IPS DF 4.7 (cell line): ENCODE data around the gene SHKBP1.

Source experiments
- DNase-seq: peaks from one replicate; pipeline ENCODE4 v3.0.0-alpha.2; 2013; ENCODE audit warnings: low spot score; ENCODE audit errors: extremely low read depth

SHKBP1 gene

GRCh38 chr19:40638327-40638726 is 61.7 kb downstream of the SHKBP1 start:
- no peak for DNase-seq

GRCh38 chr19:40639638-40639982 is 62.9 kb downstream of the SHKBP1 start:
- no peak for DNase-seq

GRCh38 chr19:40640744-40641143 is 64.1 kb downstream of the SHKBP1 start:
- DNase-seq, result no peak
